SU-DHL-6 (cell line): ENCODE measurements around the gene ARPC4.

Experiments used
- H2AFZ ChIP-seq: fragments of 200-600 bp; sonication (generic); 2 replicates; pipeline ENCODE4 v1.6.1; 2014; ENCODE audit warnings: low read depth, mild to moderate bottlenecking, moderate library complexity, mixed read lengths, antibody characterized with exemption, low read length; ENCODE audit not compliant: severe bottlenecking
- H3F3A ChIP-seq: fragments of 200-600 bp; shearing (Covaris generic); 2 replicates; pipeline ENCODE4 v1.6.0; 2016; ENCODE audit warnings: antibody characterized with exemption, mild to moderate bottlenecking; ENCODE audit not compliant: insufficient read depth
- H3K27ac ChIP-seq: fragments of 200-600 bp; sonication (generic); 2 replicates; pipeline ENCODE4 v1.5.1; 2016; ENCODE audit warnings: low read depth, mild to moderate bottlenecking, low read length, moderate library complexity, mixed read lengths
- H3K27me3 ChIP-seq: fragments of 200-600 bp; sonication (generic), shearing (Covaris generic); 2 replicates; pipeline ENCODE4 v1.6.0; 2014; ENCODE audit warnings: mild to moderate bottlenecking, low read length
- H3K36me3 ChIP-seq: fragments of 200-600 bp; sonication (generic); 2 replicates; pipeline ENCODE4 v1.6.1; 2014; ENCODE audit warnings: mild to moderate bottlenecking, low read length, mixed read lengths
- H3K4me2 ChIP-seq: fragments of 300-600, 200-600 bp; shearing (Covaris generic), sonication (generic); 2 replicates; pipeline ENCODE4 v1.6.0; 2014; ENCODE audit warnings: low read length, low read depth, mild to moderate bottlenecking; ENCODE audit not compliant: poor library complexity, severe bottlenecking
- H3K4me3 ChIP-seq: fragments of 200-600 bp; sonication (generic); 2 replicates; pipeline ENCODE4 v1.5.1; 2014; ENCODE audit warnings: antibody characterized with exemption, low read length, mild to moderate bottlenecking, mixed read lengths; ENCODE audit not compliant: insufficient read depth, poor library complexity, severe bottlenecking
- H3K79me2 ChIP-seq: fragments of 200-600 bp; sonication (generic); 2 replicates; pipeline ENCODE4 v1.6.1; 2014; ENCODE audit warnings: mild to moderate bottlenecking, low read length, moderate library complexity; ENCODE audit not compliant: insufficient read depth
- H3K9ac ChIP-seq: fragments of 200-600 bp; sonication (generic); 2 replicates; pipeline ENCODE4 v1.7.0; 2014; ENCODE audit warnings: mild to moderate bottlenecking, low read length
- H3K9me2 ChIP-seq: fragments of 200-600 bp; sonication (generic); replicated peaks from 2 replicates; pipeline ENCODE4 v1.6.1; 2014; ENCODE audit warnings: low read length; ENCODE audit not compliant: insufficient read depth
- H3K9me3 ChIP-seq: fragments of 200-600 bp; sonication (generic); 2 replicates; pipeline ENCODE4 v1.6.1; 2014; ENCODE audit warnings: low read length, mixed read lengths; ENCODE audit not compliant: insufficient read depth
- H4K20me1 ChIP-seq: fragments of 200-600 bp; sonication (generic); 2 replicates; pipeline ENCODE4 v1.6.1; 2014; ENCODE audit warnings: low read depth, mild to moderate bottlenecking, antibody characterized with exemption, low read length, moderate library complexity, mixed read lengths
- CTCF ChIP-seq: fragments of 200-600 bp; sonication (generic); IDR thresholded peaks from one replicate; pipeline ENCODE4 v1.5.1; 2017; ENCODE audit warnings: antibody characterized with exemption, mild to moderate bottlenecking, low read length, moderate library complexity; ENCODE audit not compliant: insufficient read depth, poor library complexity, severe bottlenecking
- EZH2phosphoT487 ChIP-seq: fragments of 200-600 bp; sonication (generic), shearing (Covaris generic); conservative IDR thresholded peaks from 2 replicates; pipeline ENCODE4 v1.6.1; 2018; ENCODE audit warnings: mild to moderate bottlenecking, antibody characterized with exemption, low read length, moderate library complexity, mixed read lengths

Gene ARPC4

GRCh38 chr3:9803494-9803893 lies 10.6 kb downstream of the ARPC4 start:
- Histone ChIP-seq H3K4me2 (no peak overlapping the region), H4K20me1 (0 out of 2 replicates have a peak, but pooled peaks cover 3% of the 10 kb centered on the region), H3K36me3 (peaks cover 32% of the 10 kb centered on the region), H3K79me2 (peaks cover 3% of the 10 kb centered on the region; the same call in 1 of the 2 replicates), H3K4me3 (no peak overlapping the region), H3K27ac (no peak overlapping the region), H3K9me2 (no peaks in the 10 kb centered on the region), H3K9ac (no peak overlapping the region), H2AFZ (no peak overlapping the region), H3K9me3 (no peaks in the 10 kb centered on the region), H3F3A (peaks cover 15% of the 10 kb centered on the region), H3K27me3 (no peaks in the 10 kb centered on the region)
- TF ChIP-seq CTCF (no peak), EZH2phosphoT487 (no peak)

- H4K20me1 ChIP-seq: no peaks in the 10 kb centered on the region
- peaks cover 26% of the 10 kb centered on the region for H3F3A ChIP-seq
- no peak overlapping the region for H3K27ac ChIP-seq
- peaks cover 22% of the 10 kb centered on the region for H3K36me3 ChIP-seq
- no peaks in the 10 kb centered on the region for H3K9me3 ChIP-seq
- H3K9ac ChIP-seq: no peak overlapping the region
- H2AFZ ChIP-seq: no peak overlapping the region
- H3K4me2 ChIP-seq: no peak overlapping the region
- H3K27me3 ChIP-seq: no peaks in the 10 kb centered on the region
- no peak overlapping the region for H3K4me3 ChIP-seq
- H3K79me2 ChIP-seq: no peaks in the 10 kb centered on the region
- H3K9me2 ChIP-seq: no peaks in the 10 kb centered on the region
- TF ChIP-seq EZH2phosphoT487 (no peak), CTCF (no peak)
Measured at GRCh38 chr3:9804996-9805395, 12.1 kb downstream of the ARPC4 start.

DNA sequence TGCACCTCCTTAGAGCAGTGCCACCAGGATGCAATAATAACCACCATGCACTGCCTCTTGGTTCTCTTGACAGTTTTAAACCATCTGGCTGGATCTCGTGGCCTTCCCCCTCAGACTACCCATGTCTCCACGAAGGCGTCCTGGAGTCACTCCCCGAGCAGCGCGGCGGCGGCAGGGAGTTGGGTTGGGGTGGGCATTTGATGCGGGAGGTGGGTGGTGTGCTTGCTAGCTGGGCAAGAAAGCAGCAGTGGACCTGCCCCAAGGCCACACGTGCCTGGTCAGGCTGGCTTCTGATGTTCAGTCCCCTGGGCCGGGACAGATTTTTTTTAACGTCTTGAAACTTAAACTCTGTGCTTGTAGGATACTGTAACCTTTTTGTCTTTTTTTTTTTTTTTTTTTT lies 13.3 kb downstream of the ARPC4 start:
- no peak for TF ChIP-seq CTCF
- TF ChIP-seq EZH2phosphoT487: no peak
- Histone ChIP-seq H2AFZ (no peak overlapping the region), H3K9ac (no peak overlapping the region), H4K20me1 (no peaks in the 10 kb centered on the region), H3F3A (peaks cover 26% of the 10 kb centered on the region), H3K9me2 (no peaks in the 10 kb centered on the region), H3K79me2 (no peaks in the 10 kb centered on the region), H3K4me3 (no peak overlapping the region), H3K9me3 (no peaks in the 10 kb centered on the region), H3K4me2 (no peak overlapping the region), H3K27me3 (no peaks in the 10 kb centered on the region), H3K27ac (no peak overlapping the region), H3K36me3 (peaks cover 16% of the 10 kb centered on the region; the same call in 1 of the 2 replicates)
